Stimulated activated CD8-positive, alpha-beta memory T cell treated with anti-CD3 and anti-CD28 coated beads, Interleukin-15, amount 100 ng/mL, for 1 hour (primary cell): ENCODE results near the gene MGMT.

Experiments used
- DNase-seq: peaks from one replicate; pipeline ENCODE4 v3.0.0-alpha.2; 2020; ENCODE audit warnings: low read depth

The MGMT gene

DNA sequence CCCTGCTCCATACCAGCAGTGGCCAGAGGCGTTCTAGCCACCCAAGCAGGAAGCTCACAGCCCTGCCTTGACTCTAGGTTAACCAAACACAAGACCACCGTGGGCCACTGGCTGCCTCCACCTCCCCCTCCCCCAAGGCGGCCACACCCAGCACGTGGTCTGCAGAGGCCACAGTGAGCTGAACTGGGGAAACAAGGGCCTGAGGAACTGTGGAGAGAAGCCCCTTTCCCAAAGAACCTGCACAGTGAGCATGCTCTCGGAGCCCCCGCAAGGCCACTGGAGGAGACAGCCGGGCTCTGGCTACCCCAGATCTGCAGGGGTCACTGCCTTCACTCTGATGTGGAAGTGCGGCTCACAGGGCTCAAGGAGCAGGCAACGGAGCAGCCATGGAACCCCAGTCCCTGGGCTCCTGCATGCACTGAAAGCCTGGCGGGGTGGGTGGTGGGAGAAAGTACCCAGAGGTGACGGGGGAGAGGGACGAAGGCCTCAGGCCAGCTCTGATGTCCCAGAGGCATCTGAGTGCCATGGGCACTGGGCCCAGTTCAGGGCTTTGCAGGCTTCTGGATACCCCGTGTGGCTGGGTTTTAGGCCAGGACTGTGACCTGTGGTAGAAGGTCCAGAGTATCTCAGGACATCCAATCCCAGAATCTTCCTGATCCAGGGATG lies 307.8 kb downstream of the MGMT start:
- no peak for DNase-seq

DNA sequence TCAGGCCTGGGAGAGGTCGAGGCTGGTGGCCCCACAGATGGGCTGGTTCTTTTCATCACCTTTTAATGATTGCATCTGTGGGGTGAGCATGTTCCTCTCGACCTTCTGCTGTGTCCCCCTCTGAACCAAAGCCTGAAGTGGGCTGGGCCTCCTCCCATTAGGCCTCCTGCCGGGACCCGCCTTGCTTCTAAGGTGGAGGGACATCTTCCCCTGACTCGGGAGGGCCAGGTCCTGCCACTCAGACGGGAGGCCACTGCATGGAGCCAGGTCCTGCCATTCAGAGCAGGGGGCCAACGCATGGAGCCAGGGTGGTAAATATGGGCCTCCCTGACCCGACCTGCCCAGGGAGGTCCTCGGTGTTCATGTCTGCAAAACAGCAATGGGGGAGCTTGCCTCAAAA lies 308.6 kb downstream of the MGMT start:
- DNase-seq: no peak

GRCh38 chr10:129777687-129778086 lies 310.6 kb downstream of the MGMT start:
- DNase-seq: no peak

- no peak for DNase-seq
These were observed 311.5 kb downstream of the MGMT start for GRCh38 chr10:129778571-129778970.

GRCh38 chr10:129779126-129780111 lies 312.4 kb downstream of the MGMT start:
- no peak for DNase-seq

- DNase-seq: no peak
These were observed 313.2 kb downstream of the MGMT start for GRCh38 chr10:129780198-129780597.

DNA sequence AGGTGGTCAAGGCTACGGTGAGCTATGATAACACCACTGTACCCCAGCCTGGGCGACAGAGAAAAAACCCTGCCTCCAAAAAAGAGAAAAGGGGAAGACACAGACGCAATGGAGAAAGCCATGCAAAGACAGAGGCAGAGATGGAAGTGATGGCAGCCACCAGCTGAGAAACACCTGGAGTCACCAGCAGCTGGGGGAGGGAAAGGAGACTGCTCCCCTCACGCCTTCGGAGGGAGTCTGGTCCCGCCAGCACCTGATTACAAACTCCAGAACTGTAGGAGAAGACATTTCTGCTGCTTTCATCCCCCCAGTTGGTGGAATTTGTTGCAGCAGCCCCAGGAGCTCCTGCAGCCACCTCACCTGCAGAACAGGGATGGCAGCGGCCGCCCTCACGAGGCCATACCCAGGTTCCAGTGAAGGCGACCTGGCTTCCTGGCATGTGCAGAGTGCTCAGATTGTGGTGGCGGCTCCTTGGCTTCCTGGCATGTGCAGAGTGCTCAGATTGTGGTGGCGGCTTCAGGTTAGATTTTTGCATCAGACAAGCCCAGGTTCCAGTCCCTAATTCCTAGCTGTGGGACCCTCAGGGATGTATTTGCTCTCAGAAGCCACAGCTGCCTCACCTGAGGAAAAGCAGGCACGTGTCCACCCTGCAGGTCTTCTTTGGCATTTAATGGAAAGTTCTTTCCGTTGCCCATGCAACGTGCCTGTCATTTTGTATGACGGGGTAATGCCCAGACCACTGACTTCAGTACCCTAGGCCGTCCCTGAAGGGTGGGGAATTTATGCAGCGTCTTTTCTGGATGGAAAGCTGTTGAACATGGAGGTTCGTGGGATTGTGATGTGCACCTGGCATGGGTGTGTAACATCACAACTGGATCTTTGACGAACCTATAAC lies 314.1 kb downstream of the MGMT start:
- no peak for DNase-seq

- no peak for DNase-seq
These were observed 317.2 kb downstream of the MGMT start for GRCh38 chr10:129784291-129784690.

DNA sequence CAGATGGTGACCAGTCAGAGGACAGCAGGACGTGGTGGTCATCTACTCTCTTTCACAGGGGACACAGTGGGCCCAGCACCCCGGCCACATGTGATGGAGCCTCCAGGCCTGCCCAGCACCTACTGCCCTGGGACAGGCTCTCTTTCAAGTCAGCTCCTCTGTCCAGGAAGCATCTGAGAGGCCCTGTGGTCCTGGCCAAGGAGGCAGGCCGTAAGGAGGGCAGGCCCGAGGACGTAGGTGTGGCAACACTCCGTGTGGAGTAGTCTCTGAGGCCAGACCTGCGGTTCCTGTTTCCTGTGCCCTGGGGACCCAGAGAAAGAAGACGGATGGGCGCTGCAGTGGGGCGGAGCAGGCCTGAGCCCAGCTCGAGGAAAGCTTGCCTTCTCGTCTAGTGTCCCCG lies 317.9 kb downstream of the MGMT start:
- DNase-seq: no peak

DNA sequence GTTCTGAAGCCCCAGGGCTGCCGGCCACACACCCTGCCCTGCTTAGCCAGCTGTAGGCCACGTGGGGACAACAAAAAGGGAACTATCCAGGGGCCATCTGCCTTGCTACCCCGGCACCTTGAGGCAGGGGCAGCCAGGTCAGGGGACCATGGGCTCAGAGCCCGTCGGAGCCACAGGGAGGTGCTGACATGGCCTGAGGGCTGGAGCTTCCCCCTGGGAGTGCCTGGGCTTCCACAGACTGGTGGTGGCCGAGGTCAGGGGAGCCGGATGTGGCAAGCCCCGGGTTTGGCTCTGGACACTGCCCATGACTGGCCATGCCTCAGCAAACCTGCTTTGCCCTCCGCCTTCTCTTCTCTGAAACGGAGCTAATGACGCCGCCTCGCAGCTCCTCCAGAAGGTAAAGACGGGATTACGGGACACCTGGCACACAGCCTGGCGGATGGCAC lies 318.5 kb downstream of the MGMT start:
- no peak for DNase-seq

DNA sequence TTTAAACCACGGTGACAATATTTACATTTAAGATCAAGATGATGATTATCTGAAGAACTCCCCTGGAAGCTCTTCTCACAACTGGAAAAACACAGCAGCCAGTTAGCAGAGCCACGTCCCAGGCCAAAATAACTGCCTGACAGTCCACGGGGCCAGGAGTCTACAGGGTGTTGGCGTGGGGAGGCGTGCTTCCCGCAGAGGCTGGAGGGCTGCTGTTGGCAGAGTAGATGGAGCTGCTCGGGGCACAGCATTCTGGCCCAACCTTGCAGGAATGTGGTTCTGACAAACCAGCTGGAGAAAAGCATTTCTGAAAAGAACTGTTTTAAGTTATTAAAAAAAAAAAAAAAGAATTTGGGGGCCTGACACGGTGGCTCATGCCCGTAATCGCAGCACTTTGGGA lies 319.2 kb downstream of the MGMT start:
- DNase-seq: no peak

GRCh38 chr10:129787557-129787956 lies 320.5 kb downstream of the MGMT start:
- no peak for DNase-seq

DNA sequence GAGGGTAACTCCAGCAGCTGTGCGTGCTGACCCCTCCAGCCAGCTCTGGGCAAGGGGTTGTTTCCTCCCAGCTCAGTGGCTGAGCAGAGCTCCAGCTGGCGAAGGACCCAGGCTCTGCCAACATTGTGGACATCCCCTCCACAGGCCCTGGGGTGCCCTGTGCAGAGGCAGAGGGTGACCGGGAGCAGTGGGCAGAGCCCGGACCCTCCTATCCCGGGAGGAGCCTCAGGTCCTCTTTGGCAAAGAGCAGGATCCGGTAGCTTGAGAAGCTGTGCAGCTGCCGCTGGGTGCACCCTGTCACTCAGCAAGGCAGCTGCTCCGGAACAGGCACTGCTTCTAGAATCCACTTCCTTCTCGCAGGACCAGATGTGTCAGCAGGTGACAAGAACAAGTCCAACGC lies 321.2 kb downstream of the MGMT start:
- no peak for DNase-seq

GRCh38 chr10:129790715-129791446 lies 323.8 kb downstream of the MGMT start:
- no peak for DNase-seq

DNA sequence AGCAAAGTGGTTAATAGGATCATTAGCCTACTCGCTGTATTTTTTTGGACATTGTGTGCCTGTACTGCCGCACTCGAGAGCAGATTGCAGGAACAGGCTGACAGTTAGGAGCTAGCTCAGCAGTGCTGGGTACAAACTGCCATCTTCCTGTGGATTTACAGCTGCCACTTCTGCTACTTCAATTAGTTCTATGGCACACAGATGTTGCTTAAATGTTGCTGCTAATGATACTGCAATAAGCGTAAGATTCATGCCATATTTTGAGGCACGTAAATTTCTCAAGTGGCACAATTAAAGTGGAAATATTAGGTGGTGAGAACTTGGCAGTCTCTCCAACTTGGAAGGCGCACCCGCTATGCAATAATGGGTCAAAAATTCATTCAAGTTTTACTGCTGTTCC lies 325.1 kb downstream of the MGMT start:
- no peak for DNase-seq

GRCh38 chr10:129792864-129793263 lies 325.8 kb downstream of the MGMT start:
- no peak for DNase-seq

DNA sequence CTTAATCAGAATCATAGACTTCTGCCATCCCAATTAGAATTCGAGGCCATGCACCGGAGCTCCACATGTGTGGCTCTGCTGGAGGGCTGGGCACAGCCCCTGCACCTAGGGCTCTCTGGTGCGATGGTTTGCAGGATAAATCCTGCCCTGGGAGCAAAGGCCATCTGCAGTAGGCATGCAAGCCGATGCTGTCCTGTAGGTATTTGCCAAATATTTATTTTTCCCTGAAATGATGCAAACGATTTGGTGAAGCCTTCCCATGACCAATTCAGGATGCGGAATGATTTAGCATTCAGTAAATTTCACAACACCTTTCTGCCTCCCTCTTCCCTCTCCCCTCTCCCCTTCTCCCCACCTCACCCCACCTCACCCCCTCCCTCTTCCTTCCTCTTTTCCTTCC lies 326.4 kb downstream of the MGMT start:
- DNase-seq: no peak

DNA sequence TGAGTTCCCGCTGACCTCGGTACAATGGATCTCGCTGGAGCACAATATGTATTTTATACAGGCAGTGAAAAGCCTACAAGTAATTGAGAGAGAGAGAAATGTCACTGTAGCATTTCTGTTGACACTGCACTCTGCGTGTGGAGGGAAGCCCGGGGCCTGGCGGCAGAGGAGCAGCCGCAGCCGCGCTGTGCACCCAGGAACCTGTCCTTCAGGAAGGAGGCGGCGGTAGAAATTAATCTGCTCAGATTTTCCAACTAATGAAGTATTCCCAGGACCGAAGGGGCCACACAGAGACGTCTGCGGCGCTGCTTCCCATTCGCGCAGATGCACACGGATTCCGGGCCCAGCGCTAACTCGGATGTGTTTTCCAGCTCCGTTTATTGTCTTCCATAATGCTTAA lies 327.0 kb downstream of the MGMT start:
- no peak for DNase-seq

DNA sequence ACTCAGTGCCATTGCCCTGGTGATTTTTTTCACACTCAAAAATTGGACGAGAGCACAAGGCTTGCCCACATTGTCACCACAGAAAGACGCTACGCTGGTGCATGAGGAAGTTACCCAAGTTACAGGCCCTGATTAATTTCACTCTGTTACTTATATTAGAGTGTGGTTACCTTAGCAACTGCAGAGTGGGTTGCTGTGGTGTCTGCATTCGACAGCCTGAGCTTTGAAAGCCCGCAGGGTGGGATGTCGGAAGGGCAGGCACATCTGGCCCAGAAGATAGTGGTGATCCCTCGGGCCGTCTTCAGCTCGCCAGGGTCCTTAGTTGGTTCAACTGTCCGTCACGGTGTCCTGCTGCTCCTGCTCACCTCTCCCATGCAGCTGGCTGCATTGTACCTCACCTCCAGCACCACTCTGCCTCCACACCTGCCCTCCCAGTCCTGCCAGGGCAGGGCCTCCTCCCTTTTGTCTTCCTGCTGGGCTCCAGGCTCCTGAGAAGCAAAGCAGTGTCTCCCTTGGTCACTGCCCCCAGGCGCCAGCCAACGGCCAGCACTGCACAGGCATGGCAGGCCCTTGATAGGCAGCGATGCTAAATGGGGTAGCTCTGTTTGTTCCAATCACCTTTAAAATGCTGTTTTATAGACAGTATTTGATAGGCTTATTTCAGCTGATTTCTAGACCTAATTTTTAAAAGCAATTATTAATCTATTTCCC lies 329.8 kb downstream of the MGMT start:
- DNase-seq: no peak

DNA sequence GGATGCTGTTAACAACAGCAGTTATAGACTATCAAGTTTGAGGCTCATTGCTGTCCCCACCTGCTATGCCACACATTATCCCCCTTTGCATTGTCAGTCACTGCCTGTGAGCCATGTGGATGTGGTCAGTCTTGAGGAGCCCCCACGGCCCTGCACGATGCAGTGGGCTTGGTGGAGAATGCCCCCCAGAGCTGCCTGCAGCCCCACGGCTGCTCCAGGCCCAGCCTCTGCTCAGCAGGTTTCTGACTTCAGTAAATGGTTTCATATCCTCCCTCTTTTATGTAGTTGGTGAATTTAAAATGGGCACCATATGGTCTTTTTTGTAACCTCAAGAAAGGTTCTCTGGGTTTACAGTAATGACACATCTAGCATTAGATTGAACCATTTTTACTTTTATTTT lies 332.9 kb downstream of the MGMT start:
- no peak for DNase-seq

- DNase-seq: no peak
These were observed 333.8 kb downstream of the MGMT start for GRCh38 chr10:129800796-129801340.
